Smooth muscle cell (in vitro differentiated cells): ENCODE data around the gene FLRT1. TPM values are rescaled to one million over a fixed set of nuclear protein-coding genes. Genes with fewer than 3 reads are reported as not detected.

ENCODE experiments used
- DNase-seq: peaks from one replicate; lab custom pipeline; 2025; ENCODE audit not compliant: unreplicated experiment; lab: John Stamatoyannopoulos, UW
- H2AFZ ChIP-seq: fragments of 200-600 bp; sonication (generic); 2 replicates; pipeline ENCODE4 v1.6.0; 2016; ENCODE audit warnings: antibody characterized with exemption, low read depth, mild to moderate bottlenecking
- H3F3A ChIP-seq: fragments of 200-600 bp; sonication (generic); 2 replicates; pipeline ENCODE4 v1.6.0; 2017; ENCODE audit warnings: antibody characterized with exemption, low read depth
- H3K27ac ChIP-seq: fragments of 200-600 bp; sonication (generic); 2 replicates; pipeline ENCODE4 v1.5.1; 2016; ENCODE audit warnings: low read depth, mild to moderate bottlenecking
- H3K27me3 ChIP-seq: fragments of 200-600 bp; sonication (generic); 2 replicates; pipeline ENCODE4 v1.6.1; 2016; ENCODE audit warnings: low read depth, mild to moderate bottlenecking
- H3K36me3 ChIP-seq: fragments of 200-600 bp; sonication (generic); 2 replicates; pipeline ENCODE4 v1.5.1; 2016; ENCODE audit warnings: low read depth
- H3K4me1 ChIP-seq: fragments of 200-600 bp; sonication (generic); 2 replicates; pipeline ENCODE4 v1.5.1; 2016; ENCODE audit warnings: low read depth
- H3K4me2 ChIP-seq: fragments of 200-600 bp; sonication (generic); 2 replicates; pipeline ENCODE4 v1.6.0; 2016; ENCODE audit warnings: mild to moderate bottlenecking
- H3K4me3 ChIP-seq: fragments of 200-600 bp; sonication (generic); 2 replicates; pipeline ENCODE4 v1.5.1; 2016; ENCODE audit warnings: mild to moderate bottlenecking
- H3K79me2 ChIP-seq: fragments of 200-600 bp; sonication (generic); 2 replicates; pipeline ENCODE4 v1.6.0; 2016; ENCODE audit warnings: low read depth, mild to moderate bottlenecking
- H3K9ac ChIP-seq: fragments of 200-600 bp; sonication (generic); 2 replicates; pipeline ENCODE4 v1.6.0; 2016; ENCODE audit warnings: low read depth
- H3K9me3 ChIP-seq: fragments of 200-600 bp; sonication (generic); replicated peaks from 2 replicates; pipeline ENCODE4 v1.5.1; 2016; ENCODE audit warnings: low read depth
- H4K20me1 ChIP-seq: fragments of 200-600 bp; sonication (generic); 2 replicates; pipeline ENCODE4 v1.6.0; 2016; ENCODE audit warnings: low read depth
- WGBS: methylation state at CpG from one replicate; pipeline ENCODE4 v1.1.7; 2016; ENCODE audit warnings: low lambda C conversion rate; 5-methylcytosine and 5-hydroxymethylcytosine counted together
- polyA plus RNA-seq: library from polyadenylated mRNA; unstranded; fragments of >200 nt; fragmentation: Nextera tagmentation; extraction: Ambion mirVana; gene quantifications from 2 replicates; pipeline ENCODE4 v1.2.1, GENCODE V29; 2016
- total RNA-seq: library from RNA; depleted of rRNA; stranded (reverse); fragments of >200 nt; gene quantifications from 2 replicates; pipeline ENCODE4 v1.2.3, GENCODE V29; 2014
- TF ChIP-seq, protein P1 (sequence below): fragments of 200-600 bp; sonication (generic); IDR thresholded peaks from 2 replicates; pipeline ENCODE4 v1.5.1; 2017; ENCODE audit warnings: borderline replicate concordance, mild to moderate bottlenecking, antibody characterized with exemption; ENCODE audit not compliant: insufficient read depth, poor library complexity, severe bottlenecking

Gene FLRT1
- total and polyA plus RNA-seq, 2 experiments from 2014 or later = 0.26 to 0.76 TPM

DNA sequence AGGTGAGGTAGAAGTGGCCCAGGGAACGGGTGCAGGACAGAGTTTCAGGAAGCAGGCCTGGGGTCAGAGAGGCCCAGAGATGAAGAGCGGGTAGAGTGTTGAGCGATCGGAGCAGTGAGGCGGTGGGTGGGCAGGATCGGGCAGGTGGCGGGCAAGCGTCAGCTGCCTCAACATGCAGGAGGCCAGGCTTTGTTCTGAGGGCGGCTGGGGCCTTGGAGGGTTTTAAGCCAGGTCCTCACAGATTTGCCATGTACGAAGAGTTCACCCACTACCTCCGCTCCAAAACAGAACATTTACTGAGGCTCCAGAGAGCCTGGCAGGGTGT is 29.4 kb downstream of the FLRT1 start:
- Histone ChIP-seq H3K4me1 (peaks cover 23% of the 10 kb centered on the region), H4K20me1 (peaks cover 23% of the 10 kb centered on the region), H3K4me2 (no peak overlapping the region), H3K9ac (no peak overlapping the region), H3K79me2 (no peaks in the 10 kb centered on the region), H3K36me3 (no peaks in the 10 kb centered on the region), H3K4me3 (no peak overlapping the region), H3F3A (no peaks in the 10 kb centered on the region), H3K27me3 (peaks cover 15% of the 10 kb centered on the region), H3K9me3 (no peaks in the 10 kb centered on the region), H2AFZ (no peak overlapping the region), H3K27ac (no peak overlapping the region)
- 95% methylated on average over 11 of the region's 11 CpGs for WGBS
- DNase-seq = no peak
- TF ChIP-seq, protein P1, sequence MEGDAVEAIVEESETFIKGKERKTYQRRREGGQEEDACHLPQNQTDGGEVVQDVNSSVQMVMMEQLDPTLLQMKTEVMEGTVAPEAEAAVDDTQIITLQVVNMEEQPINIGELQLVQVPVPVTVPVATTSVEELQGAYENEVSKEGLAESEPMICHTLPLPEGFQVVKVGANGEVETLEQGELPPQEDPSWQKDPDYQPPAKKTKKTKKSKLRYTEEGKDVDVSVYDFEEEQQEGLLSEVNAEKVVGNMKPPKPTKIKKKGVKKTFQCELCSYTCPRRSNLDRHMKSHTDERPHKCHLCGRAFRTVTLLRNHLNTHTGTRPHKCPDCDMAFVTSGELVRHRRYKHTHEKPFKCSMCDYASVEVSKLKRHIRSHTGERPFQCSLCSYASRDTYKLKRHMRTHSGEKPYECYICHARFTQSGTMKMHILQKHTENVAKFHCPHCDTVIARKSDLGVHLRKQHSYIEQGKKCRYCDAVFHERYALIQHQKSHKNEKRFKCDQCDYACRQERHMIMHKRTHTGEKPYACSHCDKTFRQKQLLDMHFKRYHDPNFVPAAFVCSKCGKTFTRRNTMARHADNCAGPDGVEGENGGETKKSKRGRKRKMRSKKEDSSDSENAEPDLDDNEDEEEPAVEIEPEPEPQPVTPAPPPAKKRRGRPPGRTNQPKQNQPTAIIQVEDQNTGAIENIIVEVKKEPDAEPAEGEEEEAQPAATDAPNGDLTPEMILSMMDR = no peak

DNA sequence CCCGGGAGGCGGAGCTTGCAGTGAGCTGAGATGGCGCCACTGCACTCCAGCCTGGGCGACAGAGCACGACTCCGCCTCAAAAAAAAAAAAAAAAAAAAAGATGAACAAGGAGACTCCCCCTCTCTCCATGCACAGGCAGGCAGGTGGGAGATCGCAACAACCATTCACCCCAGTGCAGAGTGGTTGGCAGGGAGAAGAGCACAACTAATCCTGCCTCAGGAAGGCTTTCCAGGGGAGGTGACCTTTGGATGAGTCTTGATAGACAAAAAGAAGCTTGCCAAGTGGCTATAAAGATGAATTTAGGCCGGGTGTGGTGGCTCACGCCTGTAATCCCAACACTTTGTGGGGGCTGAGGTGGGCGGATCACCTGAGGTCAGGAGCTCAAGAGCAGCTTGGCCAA is 30.0 kb downstream of the FLRT1 start:
- TF ChIP-seq, protein P1 = no peak
- Histone ChIP-seq H3K9ac (no peak overlapping the region), H3K4me2 (no peak overlapping the region), H3K27me3 (peaks cover 10% of the 10 kb centered on the region), H3K9me3 (no peaks in the 10 kb centered on the region), H3K4me3 (no peak overlapping the region), H3K27ac (no peak overlapping the region), H4K20me1 (peaks cover 23% of the 10 kb centered on the region), H3K36me3 (no peaks in the 10 kb centered on the region), H3K4me1 (peaks cover 24% of the 10 kb centered on the region), H3K79me2 (no peaks in the 10 kb centered on the region), H2AFZ (no peak overlapping the region), H3F3A (no peaks in the 10 kb centered on the region)
- no peak for DNase-seq
- 95% methylated on average over 10 of the region's 10 CpGs for WGBS

DNA sequence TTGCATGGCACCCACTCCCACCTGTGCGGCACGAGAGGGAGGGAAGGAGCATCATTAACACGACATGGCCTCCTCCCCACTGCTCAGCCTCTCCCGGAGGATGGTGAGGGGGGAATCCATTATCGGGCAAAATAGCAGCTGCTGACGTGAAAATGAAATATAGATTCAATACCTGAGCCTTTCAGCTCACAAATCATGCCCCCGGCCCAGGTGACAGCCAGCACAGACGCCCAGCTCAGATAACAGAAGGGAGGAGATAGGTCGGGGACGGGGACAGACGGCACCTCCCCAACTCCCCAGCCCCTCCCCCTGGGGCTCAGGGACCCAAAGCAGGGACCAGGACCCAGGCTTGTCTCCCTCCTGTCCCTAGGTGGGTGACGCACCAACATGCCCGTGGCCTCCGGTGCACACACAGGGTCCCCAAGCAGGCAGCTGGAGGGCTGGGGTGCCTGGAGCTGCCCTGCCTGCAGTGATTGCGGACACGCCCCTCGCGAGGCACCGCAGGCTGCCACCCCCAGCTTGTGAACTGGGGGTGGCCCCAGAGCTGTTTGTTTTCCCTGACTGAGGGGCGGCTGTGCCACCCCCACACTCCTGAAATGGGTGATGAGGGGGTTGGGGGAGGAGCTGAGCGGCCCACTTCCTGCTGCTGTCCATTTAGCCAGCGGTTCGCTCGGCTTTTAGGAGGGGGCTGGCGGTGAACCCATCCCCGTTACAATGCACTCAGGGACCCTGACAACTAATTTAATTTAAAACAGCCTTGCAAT is 31.7 kb downstream of the FLRT1 start:
- Histone ChIP-seq H3K27me3 (no peaks in the 10 kb centered on the region), H3K9ac (no peak overlapping the region), H3K79me2 (no peaks in the 10 kb centered on the region), H3K4me2 (no peak overlapping the region), H3K4me1 (peaks cover 22% of the 10 kb centered on the region), H4K20me1 (peaks cover 23% of the 10 kb centered on the region), H3K4me3 (no peak overlapping the region), H3K9me3 (no peaks in the 10 kb centered on the region), H3K36me3 (no peaks in the 10 kb centered on the region), H3K27ac (no peak overlapping the region), H3F3A (no peaks in the 10 kb centered on the region), H2AFZ (no peak overlapping the region)
- TF ChIP-seq, protein P1 = no peak
- no peak for DNase-seq
- WGBS = 75% methylated on average over 22 of the region's 26 CpGs
